Measurements from ENCODE around the gene DNAJC4.

DNA sequence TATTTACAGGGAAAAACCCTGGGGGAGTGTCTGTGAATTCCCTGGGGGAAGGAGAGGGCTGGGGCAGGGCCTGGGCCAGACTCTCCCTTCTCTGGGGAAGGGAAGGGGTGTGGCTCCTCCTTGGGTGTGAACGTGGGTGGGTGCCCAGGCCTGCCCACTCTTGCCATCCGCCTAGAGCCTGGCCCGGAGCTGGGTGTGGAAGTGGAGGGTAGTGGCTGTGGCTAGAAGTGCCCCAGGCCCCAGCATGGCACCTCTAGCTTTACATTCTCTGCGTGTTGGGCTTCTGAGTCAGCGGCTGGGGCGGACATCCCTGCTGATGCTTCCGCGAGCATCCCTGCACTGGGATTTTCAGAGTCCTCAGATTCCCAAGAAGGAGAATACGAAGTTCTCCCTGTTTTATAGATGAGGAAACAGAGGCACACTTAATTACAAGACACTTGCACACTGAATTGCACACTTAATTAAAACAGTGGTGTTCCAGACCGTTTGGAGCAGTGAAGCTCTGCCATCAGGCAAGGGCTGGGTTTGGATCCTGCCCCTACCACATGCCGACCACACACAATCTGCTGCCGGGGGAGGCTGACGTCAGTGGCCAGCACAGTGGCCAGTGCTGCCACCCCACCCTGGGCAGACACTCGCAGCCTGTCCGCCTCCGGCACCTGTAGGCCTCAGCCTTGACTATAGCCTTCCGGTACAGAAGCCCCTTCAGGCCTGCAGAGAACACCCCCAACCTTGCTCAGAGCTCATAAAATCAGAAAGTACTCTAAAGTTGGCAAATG, 46.5 kb downstream of the DNAJC4 start:
- TF ChIP-seq TAF1 (IDR thresholded peaks at IDR 0.05; ENCODE audit: low read depth) (no peak), YY1 (IDR thresholded peaks at IDR 0.05; ENCODE audit: low read depth) (no peak), TEAD4 (IDR thresholded peaks at IDR 0.05) (no peak)

Measured in Ishikawa (cell line).